Stimulated activated CD8-positive, alpha-beta memory T cell treated with anti-CD3 and anti-CD28 coated beads, Interleukin-15, amount 100 ng/mL, for 4 hours (primary cell): ENCODE data around the gene BTBD1.

Experiments
- DNase-seq, 2 donors: peaks; one replicate each; pipeline ENCODE4 v3.0.0-alpha.2; 2020; ENCODE audit warnings: low read depth in 2 of 2

BTBD1 gene

GRCh38 chr15:83066734-83067637 is at the start of gene BTBD1:
Gene BTBD1 (minus strand): TSS chr15:83067252. CDS start chr15:83067151, 101 bp downstream.
- DNase-seq = peak; percentile 76 to 78

- DNase-seq = no peak
Observed at GRCh38 chr15:83115831-83116565, 48.9 kb upstream of the BTBD1 start.

GRCh38 chr15:83115410-83115809 is 48.4 kb upstream of the BTBD1 start:
- no peak for DNase-seq

- DNase-seq = no peak
Observed at GRCh38 chr15:83114856-83115255, 47.8 kb upstream of the BTBD1 start.

GRCh38 chr15:83113881-83114674 is 47.0 kb upstream of the BTBD1 start:
- DNase-seq = no peak

GRCh38 chr15:83112956-83113299 is 45.9 kb upstream of the BTBD1 start:
- DNase-seq = no peak

- DNase-seq = no peak
Observed at GRCh38 chr15:83112233-83112955, 45.3 kb upstream of the BTBD1 start.

- no peak for DNase-seq
Observed at GRCh38 chr15:83111149-83111548, 44.1 kb upstream of the BTBD1 start.

- no peak for DNase-seq
Observed at GRCh38 chr15:83110381-83110780, 43.3 kb upstream of the BTBD1 start.

- DNase-seq = no peak
Observed at GRCh38 chr15:83109532-83109931, 42.5 kb upstream of the BTBD1 start.

GRCh38 chr15:83108266-83109219 is 41.5 kb upstream of the BTBD1 start:
- peak in 1 of 2 donors; percentile 3 for DNase-seq

- DNase-seq = no peak
Observed at GRCh38 chr15:83107841-83108181, 40.8 kb upstream of the BTBD1 start.

GRCh38 chr15:83106994-83107840 is 40.2 kb upstream of the BTBD1 start, which contains the start of gene TM6SF1:
Gene TM6SF1 (plus strand): TSS chr15:83107645. CDS start chr15:83107681, 36 bp downstream.
- DNase-seq = no peak

- no peak for DNase-seq
Observed at GRCh38 chr15:83105440-83105839, 38.4 kb upstream of the BTBD1 start.

- no peak for DNase-seq
Observed at GRCh38 chr15:83104141-83104540, 37.1 kb upstream of the BTBD1 start.

GRCh38 chr15:83102346-83102745 is 35.3 kb upstream of the BTBD1 start:
- DNase-seq = no peak

- no peak for DNase-seq
Observed at GRCh38 chr15:83100097-83100646, 33.1 kb upstream of the BTBD1 start.

- DNase-seq = no peak
Observed at GRCh38 chr15:83099290-83099689, 32.2 kb upstream of the BTBD1 start.

GRCh38 chr15:83098079-83098478 is 31.0 kb upstream of the BTBD1 start:
- DNase-seq = no peak
